Thymus (tissue), 14 donors: ENCODE data around the gene SMPD3. TPM values are rescaled to one million over a fixed set of nuclear protein-coding genes. Genes with fewer than 3 reads are reported as not detected.
A peak's percentile ranks its signal among the peaks of the same experiment; 100 is the strongest.
"Not testable (repeated sequence)": the region's sequence is repeated elsewhere in the genome, so short reads cannot be mapped to it uniquely, and the experiment has no call there.

ENCODE experiments used
- DNase-seq, 9 donors: peaks; one replicate each; pipeline ENCODE4 v3.0.0-alpha.2; 2013; ENCODE audit warnings: low spot score in 9 of 9, low read depth in 6 of 9, missing footprints in 1 of 9
- H3K27ac ChIP-seq, 2 donors: one replicate each; pipeline ENCODE4 v1.5.1; 2013; ENCODE audit warnings: control low read depth in 1 of 2, low read depth in 1 of 2, low read length in 1 of 2, mild to moderate bottlenecking in 1 of 2, moderate library complexity in 1 of 2
- H3K27me3 ChIP-seq, 2 donors: one replicate each; pipeline ENCODE4 v1.5.1; 2013; ENCODE audit warnings: low read length in 1 of 2; ENCODE audit not compliant: control insufficient read depth in 2 of 2, insufficient read depth in 1 of 2
- H3K36me3 ChIP-seq, 2 donors: one replicate each; pipeline ENCODE4 v1.5.1; 2013; ENCODE audit warnings: low read length in 1 of 2, mild to moderate bottlenecking in 1 of 2, moderate library complexity in 1 of 2; ENCODE audit not compliant: control insufficient read depth in 2 of 2, insufficient read depth in 2 of 2
- H3K4me1 ChIP-seq, 2 donors: one replicate each; pipeline ENCODE4 v1.5.1; 2013; ENCODE audit warnings: low read length in 2 of 2; ENCODE audit not compliant: control insufficient read depth in 2 of 2, insufficient read depth in 2 of 2
- H3K4me3 ChIP-seq, 2 donors: one replicate each; pipeline ENCODE4 v1.5.1; 2013; ENCODE audit warnings: low read length in 2 of 2, control low read depth in 1 of 2, mild to moderate bottlenecking in 1 of 2
- H3K9me3 ChIP-seq, 2 donors: one replicate each; pipeline ENCODE4 v1.5.1; 2013; ENCODE audit warnings: low read length in 1 of 2, mild to moderate bottlenecking in 1 of 2; ENCODE audit not compliant: control insufficient read depth in 2 of 2, insufficient read depth in 1 of 2
- WGBS: extraction: QIAGEN DNeasy Blood & Tissue Kit; methylation state at CpG from one replicate; pipeline ENCODE4 v1.1.7; 2013; 5-methylcytosine and 5-hydroxymethylcytosine counted together
- long read RNA-seq, 10 donors: transcript quantifications; one replicate each; lab custom pipeline, GENCODE V29; 2026
- polyA plus RNA-seq: library from polyadenylated mRNA; stranded (reverse); fragments of 200-250 nt; gene quantifications from one replicate; pipeline ENCODE4 v1.2.3, GENCODE V29; 2013
- total RNA-seq: library from RNA; stranded (reverse); fragments of 120-200 nt; gene quantifications from one replicate; pipeline ENCODE4 v1.2.4, GENCODE V29; 2013
- donor health status: healthy.

Gene SMPD3
- total RNA-seq = 120 TPM
- polyA plus RNA-seq = 21.8 TPM
- long read RNA-seq, donor 1, partial matches to known transcripts = 12 of 12 reads
- long read RNA-seq, donor 1, other reads (novel, unspliced or antisense) = 0 of 12 reads
- long read RNA-seq, donor 2 = 0 reads
- long read RNA-seq, donor 3, partial matches to known transcripts = 128 of 145 reads
- long read RNA-seq, donor 3, other reads (novel, unspliced or antisense) = 6 of 145 reads
- long read RNA-seq, donor 4, partial matches to known transcripts = 26 of 32 reads
- long read RNA-seq, donor 4, other reads (novel, unspliced or antisense) = 0 of 32 reads
- long read RNA-seq, donor 5, partial matches to known transcripts = 99 of 106 reads
- long read RNA-seq, donor 5, other reads (novel, unspliced or antisense) = 0 of 106 reads
- long read RNA-seq, donor 6, partial matches to known transcripts = 50 of 64 reads
- long read RNA-seq, donor 6, other reads (novel, unspliced or antisense) = 0 of 64 reads
- long read RNA-seq, donor 7, partial matches to known transcripts = 83 of 91 reads
- long read RNA-seq, donor 7, other reads (novel, unspliced or antisense) = 0 of 91 reads
- long read RNA-seq, donor 8, partial matches to known transcripts = 23 of 25 reads
- long read RNA-seq, donor 8, other reads (novel, unspliced or antisense) = 0 of 25 reads
- long read RNA-seq, donor 9, partial matches to known transcripts = 49 of 57 reads
- long read RNA-seq, donor 9, other reads (novel, unspliced or antisense) = 0 of 57 reads
- long read RNA-seq, donor 10, partial matches to known transcripts = 79 of 87 reads
- long read RNA-seq, donor 10, other reads (novel, unspliced or antisense) = 0 of 87 reads

- WGBS = 2% methylated on average over 59 of the region's 59 CpGs
- peak within 1 kb of the TSS; percentile 17 to 38 for H3K4me3 ChIP-seq
Measured at GRCh38 chr16:68448360-68448970, at the start of gene SMPD3. TSS of gene SMPD3 (minus strand) at chr16:68448508. CDS start at chr16:68372181, 76,327 bp downstream.

DNA sequence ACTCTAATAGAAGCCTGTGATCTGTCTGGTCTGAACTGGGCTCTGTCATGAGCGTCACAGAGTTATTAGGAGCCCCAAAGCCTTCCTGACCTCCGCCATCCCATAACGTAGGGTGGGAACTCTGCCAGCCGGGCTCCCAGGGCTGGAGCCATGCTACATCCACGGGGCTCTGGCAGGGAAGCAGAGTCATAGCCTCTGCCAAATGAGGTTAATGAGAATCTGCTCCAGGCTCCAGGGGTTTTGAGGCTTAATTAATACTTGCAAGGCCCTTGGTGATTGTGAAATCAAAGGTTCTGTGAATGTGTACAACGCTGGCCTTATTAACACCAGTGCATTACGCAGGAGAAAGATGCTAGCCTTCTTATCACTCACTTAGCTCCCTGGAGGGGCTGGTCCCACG is 48.4 kb upstream of the SMPD3 start:
- Histone ChIP-seq H3K4me3 (no peak overlapping the region), H3K4me1 (peaks cover 30 to 32% of the 10 kb centered on the region in 2 donors), H3K9me3 (peaks cover 0 to 4% of the 10 kb centered on the region in 2 donors), H3K27me3 (no peaks in the 10 kb centered on the region), H3K36me3 (no peaks in the 10 kb centered on the region), H3K27ac (no peak overlapping the region)
- DNase-seq = no peak
- WGBS = 97% methylated on average over 8 of the region's 8 CpGs

More at GRCh38 chr16:68448360-68448970, at the start of gene SMPD3:
- Histone ChIP-seq H3K36me3 (no peaks in the 10 kb centered on the region), H3K9me3 (peaks cover 0 to 17% of the 10 kb centered on the region in 2 donors), H3K27ac (no peak within 1 kb of the TSS), H3K27me3 (peaks cover 24 to 39% of the 10 kb centered on the region in 2 donors), H3K4me1 (peaks cover 14 to 17% of the 10 kb centered on the region in 2 donors)
- peak; percentile 95 to 99 (median 97) for DNase-seq

GRCh38 chr16:68494261-68494660 is 46.0 kb upstream of the SMPD3 start:
- DNase-seq, H3K36me3 ChIP-seq, H3K27ac ChIP-seq, H3K4me3 ChIP-seq, H3K9me3 ChIP-seq, H3K27me3 ChIP-seq: not testable (repeated sequence)
- H3K4me1 ChIP-seq = peaks cover 40 to 50% of the 10 kb centered on the region in 2 donors
- WGBS = 97% methylated on average over 5 of the region's 5 CpGs

- no peaks in the 10 kb centered on the region for H3K27me3 ChIP-seq
- no peak overlapping the region for H3K4me3 ChIP-seq
- peaks cover 0 to 4% of the 10 kb centered on the region in 2 donors for H3K9me3 ChIP-seq
- peaks cover 35 to 44% of the 10 kb centered on the region in 2 donors for H3K4me1 ChIP-seq
- no peak for DNase-seq
- no peak overlapping the region for H3K27ac ChIP-seq
- 95% methylated on average over 5 of the region's 5 CpGs for WGBS
- no peaks in the 10 kb centered on the region for H3K36me3 ChIP-seq
Measured at GRCh38 chr16:68493412-68494070, 45.2 kb upstream of the SMPD3 start.

- 54% methylated on average over 6 of the region's 6 CpGs for WGBS
- no peak overlapping the region for H3K27ac ChIP-seq
- peaks cover 35 to 47% of the 10 kb centered on the region in 2 donors for H3K4me1 ChIP-seq
- DNase-seq = peak in 3 of 9 donors; percentile 35 to 60 (median 43)
- no peaks in the 10 kb centered on the region for H3K36me3 ChIP-seq
- no peaks in the 10 kb centered on the region for H3K27me3 ChIP-seq
- peaks cover 0 to 4% of the 10 kb centered on the region in 2 donors for H3K9me3 ChIP-seq
- no peak overlapping the region for H3K4me3 ChIP-seq
Measured at GRCh38 chr16:68492543-68493411, 44.5 kb upstream of the SMPD3 start.

DNA sequence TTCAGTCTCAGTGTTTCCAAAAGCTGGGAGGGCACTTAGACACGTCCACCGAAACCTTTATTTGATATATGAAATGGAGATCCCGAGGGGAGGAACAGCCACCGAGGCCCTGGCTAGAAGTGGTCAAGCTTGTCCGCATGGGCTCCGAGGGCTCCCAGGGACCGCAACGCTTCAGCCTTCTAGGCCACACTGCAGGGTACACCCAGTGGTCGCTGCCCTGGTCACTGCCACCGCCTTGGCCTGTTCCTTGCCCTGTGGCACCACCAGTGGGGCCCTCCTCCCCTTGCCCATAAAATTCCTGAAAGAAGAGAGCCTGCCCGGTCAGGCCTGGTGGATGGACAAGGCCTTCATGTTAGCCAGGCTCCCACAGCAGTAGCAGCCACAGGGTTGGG is 43.8 kb upstream of the SMPD3 start:
- Histone ChIP-seq H3K4me1 (peaks cover 39 to 54% of the 10 kb centered on the region in 2 donors), H3K27ac (no peak overlapping the region), H3K4me3 (no peak overlapping the region), H3K9me3 (peaks cover 0 to 4% of the 10 kb centered on the region in 2 donors), H3K36me3 (no peaks in the 10 kb centered on the region), H3K27me3 (no peaks in the 10 kb centered on the region)
- no peak for DNase-seq
- WGBS = 89% methylated on average over 11 of the region's 11 CpGs

GRCh38 chr16:68491576-68491950 is 43.3 kb upstream of the SMPD3 start:
- WGBS = 91% methylated on average over 14 of the region's 14 CpGs
- Histone ChIP-seq H3K36me3 (no peaks in the 10 kb centered on the region), H3K4me3 (no peak overlapping the region), H3K27ac (peak overlapping the region in 1 of 2 donors; percentile 14), H3K9me3 (peaks cover 0 to 4% of the 10 kb centered on the region in 2 donors), H3K4me1 (peaks cover 45 to 59% of the 10 kb centered on the region in 2 donors), H3K27me3 (no peaks in the 10 kb centered on the region)
- DNase-seq = no peak
